Posterior cingulate gyrus (tissue), 11 donors: ENCODE results near the gene UBR3.

Experiments
- DNase-seq, 10 donors: peaks; one replicate each; pipeline versions ENCODE4 v3.0.0 to v3.0.0-alpha.2; 2020 to 2021; ENCODE audit warnings: mixed read lengths in 3 of 10
- intact Hi-C: fragments of 100-400 bp; cut with DNase I; formaldehyde crosslinking; loops from one replicate; pipeline ENCODE4 v1.15.1; 2023

The UBR3 gene

GRCh38 chr2:169982929-169983328, 155.7 kb downstream of the UBR3 start:
- intact Hi-C loops: loop anchor here (1.0 kb wide), 1 partner anchor 50 kb away; no protein-coding TSS in a partner anchor
- no peak for DNase-seq

- intact Hi-C loops: loop anchor here (1.0 kb wide), 1 partner anchor 50 kb away; no protein-coding TSS in a partner anchor
- DNase-seq: peak in 3 of 10 donors; percentile 35 to 54 (median 41)
Observed at GRCh38 chr2:169983506-169983905, 156.3 kb downstream of the UBR3 start.

GRCh38 chr2:169984145-169984544, 156.9 kb downstream of the UBR3 start:
- DNase-seq: no peak
- intact Hi-C loops: no loop called here

GRCh38 chr2:169994752-169995151, 167.5 kb downstream of the UBR3 start:
- intact Hi-C loops: no loop called here
- peak in 2 of 10 donors; percentile 17 to 51 for DNase-seq

GRCh38 chr2:169997140-169997887, 170.1 kb downstream of the UBR3 start:
- peak in 2 of 10 donors; percentile 49 to 60 for DNase-seq
- intact Hi-C loops: no loop called here

- intact Hi-C loops: no loop called here
Observed at GRCh38 chr2:169999054-169999453, 171.8 kb downstream of the UBR3 start.

GRCh38 chr2:170002096-170002495, 174.8 kb downstream of the UBR3 start:
- intact Hi-C loops: no loop called here
- DNase-seq: no peak

More at GRCh38 chr2:169999054-169999453, 171.8 kb downstream of the UBR3 start:
- DNase-seq: no peak

- DNase-seq: no peak
- intact Hi-C loops: no loop called here
Observed at GRCh38 chr2:170005702-170006101, 178.4 kb downstream of the UBR3 start.

- intact Hi-C loops: no loop called here
- no peak for DNase-seq
Observed at GRCh38 chr2:170006587-170007325, 179.5 kb downstream of the UBR3 start.

GRCh38 chr2:170009209-170009608, 182.0 kb downstream of the UBR3 start:
- DNase-seq: no peak
- intact Hi-C loops: no loop called here

GRCh38 chr2:170012773-170013172, 185.5 kb downstream of the UBR3 start:
- intact Hi-C loops: no loop called here
- DNase-seq: no peak

- DNase-seq: peak in 1 of 10 donors; percentile 53
- intact Hi-C loops: no loop called here
Observed at GRCh38 chr2:170013802-170014551, 186.7 kb downstream of the UBR3 start.

- no peak for DNase-seq
- intact Hi-C loops: no loop called here
Observed at GRCh38 chr2:170014769-170015168, 187.5 kb downstream of the UBR3 start.

- no peak for DNase-seq
- intact Hi-C loops: no loop called here
Observed at GRCh38 chr2:170017860-170018532, 190.7 kb downstream of the UBR3 start.

GRCh38 chr2:170019060-170019805, 192.0 kb downstream of the UBR3 start:
- intact Hi-C loops: no loop called here
- peak in 1 of 10 donors; percentile 64 for DNase-seq

GRCh38 chr2:170020777-170021176, 193.5 kb downstream of the UBR3 start:
- intact Hi-C loops: no loop called here

GRCh38 chr2:170022692-170023091, 195.4 kb downstream of the UBR3 start:
- no peak for DNase-seq
- intact Hi-C loops: no loop called here

More at GRCh38 chr2:170020777-170021176, 193.5 kb downstream of the UBR3 start:
- no peak for DNase-seq

- intact Hi-C loops: no loop called here
- no peak for DNase-seq
Observed at GRCh38 chr2:170024721-170025120, 197.5 kb downstream of the UBR3 start.

- no peak for DNase-seq
- intact Hi-C loops: no loop called here
Observed at GRCh38 chr2:170025223-170025622, 198.0 kb downstream of the UBR3 start.

GRCh38 chr2:170026361-170026760, 199.1 kb downstream of the UBR3 start:
- DNase-seq: no peak
- intact Hi-C loops: no loop called here
